Measurements from ENCODE around the gene LAMB4. TPM values are rescaled to one million over a fixed set of nuclear protein-coding genes. Genes with fewer than 3 reads are reported as not detected.
A peak's percentile ranks its signal among the peaks of the same experiment; 100 is the strongest.
"Not testable (repeated sequence)": the region's sequence is repeated elsewhere in the genome, so short reads cannot be mapped to it uniquely, and the experiment has no call there.

Gene LAMB4
- polyA plus RNA-seq, 1 donor, result 0.42 TPM

- not testable (repeated sequence) for H3K4me1 ChIP-seq (ENCODE audit: control insufficient read depth, insufficient read depth, low read length); H3K27me3 ChIP-seq (ENCODE audit: control insufficient read depth, insufficient read depth, low read length); H3K36me3 ChIP-seq (ENCODE audit: control insufficient read depth, insufficient read depth, low read length); DNase-seq; H3K4me3 ChIP-seq (ENCODE audit: low read length); H3K27ac ChIP-seq (ENCODE audit: low read length); H3K9me3 ChIP-seq (ENCODE audit: control insufficient read depth, low read depth, low read length)
- WGBS (ENCODE audit: insufficient coverage, low lambda C conversion rate), result 94% methylated on average over 2 of the region's 8 CpGs
Measured at GRCh38 chr7:108033309-108033708, 96.9 kb downstream of the LAMB4 start.

- Histone ChIP-seq H3K9me3 (ENCODE audit: control insufficient read depth, low read depth, low read length) (no peaks in the 10 kb centered on the region), H3K4me1 (ENCODE audit: control insufficient read depth, insufficient read depth, low read length) (no peaks in the 10 kb centered on the region), H3K27ac (ENCODE audit: low read length) (no peak overlapping the region), H3K27me3 (ENCODE audit: control insufficient read depth, insufficient read depth, low read length) (no peaks in the 10 kb centered on the region), H3K36me3 (ENCODE audit: control insufficient read depth, insufficient read depth, low read length) (no peaks in the 10 kb centered on the region), H3K4me3 (ENCODE audit: low read length) (no peak overlapping the region)
- no peak for DNase-seq
- WGBS (ENCODE audit: insufficient coverage, low lambda C conversion rate), result 100% methylated on average over 1 of the region's 3 CpGs
Measured at GRCh38 chr7:108030516-108030915, 99.6 kb downstream of the LAMB4 start.

- Histone ChIP-seq H3K4me3 (ENCODE audit: low read length) (no peak overlapping the region), H3K4me1 (ENCODE audit: control insufficient read depth, insufficient read depth, low read length) (no peaks in the 10 kb centered on the region), H3K9me3 (ENCODE audit: control insufficient read depth, low read depth, low read length) (no peaks in the 10 kb centered on the region), H3K36me3 (ENCODE audit: control insufficient read depth, insufficient read depth, low read length) (no peaks in the 10 kb centered on the region), H3K27me3 (ENCODE audit: control insufficient read depth, insufficient read depth, low read length) (no peaks in the 10 kb centered on the region), H3K27ac (ENCODE audit: low read length) (no peak overlapping the region)
- 85% methylated on average over 3 of the region's 3 CpGs for WGBS (ENCODE audit: insufficient coverage, low lambda C conversion rate)
- DNase-seq, result no peak
Measured at GRCh38 chr7:108029034-108029433, 101.1 kb downstream of the LAMB4 start.

DNA sequence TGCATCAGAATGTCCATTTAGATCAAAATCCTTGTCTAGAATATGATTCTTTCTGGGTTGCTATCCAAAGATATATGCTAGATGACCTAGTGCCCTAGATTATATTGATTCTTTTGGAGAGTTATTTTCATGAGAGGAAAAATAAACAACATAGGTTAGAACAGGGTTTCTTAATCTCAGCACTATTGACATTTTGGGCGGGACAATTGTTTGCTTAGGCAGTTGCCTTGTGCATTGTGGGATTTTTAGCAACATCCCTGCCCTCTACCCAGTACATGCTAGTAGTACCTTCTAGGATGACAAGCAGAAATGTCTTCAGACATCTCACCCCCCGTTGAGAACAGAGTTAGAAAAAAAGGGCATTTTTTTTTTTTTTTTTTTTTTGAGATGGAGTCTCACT is 102.0 kb downstream of the LAMB4 start:
- no peak overlapping the region for H3K4me3 ChIP-seq (ENCODE audit: low read length)
- DNase-seq, result no peak

GRCh38 chr7:108027239-108027638 is 102.9 kb downstream of the LAMB4 start:
- 85% methylated on average over 1 of the region's 1 CpG for WGBS (ENCODE audit: insufficient coverage, low lambda C conversion rate)
- H3K36me3 ChIP-seq (ENCODE audit: control insufficient read depth, insufficient read depth, low read length), result no peaks in the 10 kb centered on the region

More for the DNA sequence above, 102.0 kb downstream of the LAMB4 start:
- WGBS (ENCODE audit: insufficient coverage, low lambda C conversion rate), result no CpG with 5 or more reads among the region's 2 CpGs
- Histone ChIP-seq H3K27me3 (ENCODE audit: control insufficient read depth, insufficient read depth, low read length) (no peaks in the 10 kb centered on the region), H3K27ac (ENCODE audit: low read length) (no peak overlapping the region), H3K36me3 (ENCODE audit: control insufficient read depth, insufficient read depth, low read length) (no peaks in the 10 kb centered on the region), H3K4me1 (ENCODE audit: control insufficient read depth, insufficient read depth, low read length) (no peaks in the 10 kb centered on the region), H3K9me3 (ENCODE audit: control insufficient read depth, low read depth, low read length) (no peaks in the 10 kb centered on the region)

DNA sequence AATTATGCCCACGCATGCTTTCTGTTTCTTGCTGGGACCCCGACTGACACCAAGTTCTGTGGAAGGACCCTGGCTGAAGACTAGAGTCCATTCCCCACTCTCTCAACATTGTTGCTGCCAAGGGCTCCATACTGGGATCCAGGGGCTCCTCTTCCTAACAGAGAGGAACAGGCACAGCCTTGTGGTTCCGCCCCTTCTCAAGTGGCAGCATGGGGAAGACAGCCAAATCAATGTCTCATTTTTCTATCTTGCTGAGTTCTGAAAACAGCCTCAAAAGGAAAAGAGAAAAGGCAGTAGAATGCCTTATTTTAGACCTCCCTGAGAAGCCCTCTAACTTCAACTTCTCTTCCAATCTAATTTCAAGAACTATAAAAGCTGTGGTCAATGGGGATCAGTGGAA is 103.5 kb downstream of the LAMB4 start:
- no peak for DNase-seq
- no peak overlapping the region for H3K27ac ChIP-seq (ENCODE audit: low read length)
- no peaks in the 10 kb centered on the region for H3K4me1 ChIP-seq (ENCODE audit: control insufficient read depth, insufficient read depth, low read length)
- H3K27me3 ChIP-seq (ENCODE audit: control insufficient read depth, insufficient read depth, low read length), result no peaks in the 10 kb centered on the region
- no peaks in the 10 kb centered on the region for H3K9me3 ChIP-seq (ENCODE audit: control insufficient read depth, low read depth, low read length)
- no peaks in the 10 kb centered on the region for H3K36me3 ChIP-seq (ENCODE audit: control insufficient read depth, insufficient read depth, low read length)
- WGBS (ENCODE audit: insufficient coverage, low lambda C conversion rate), result no CpG with 5 or more reads among the region's 3 CpGs
- H3K4me3 ChIP-seq (ENCODE audit: low read length), result no peak overlapping the region

More at GRCh38 chr7:108027239-108027638, 102.9 kb downstream of the LAMB4 start:
- H3K27ac ChIP-seq (ENCODE audit: low read length), result no peak overlapping the region
- no peaks in the 10 kb centered on the region for H3K27me3 ChIP-seq (ENCODE audit: control insufficient read depth, insufficient read depth, low read length)
- no peak for DNase-seq
- no peak overlapping the region for H3K4me3 ChIP-seq (ENCODE audit: low read length)
- H3K4me1 ChIP-seq (ENCODE audit: control insufficient read depth, insufficient read depth, low read length), result no peaks in the 10 kb centered on the region
- no peaks in the 10 kb centered on the region for H3K9me3 ChIP-seq (ENCODE audit: control insufficient read depth, low read depth, low read length)

DNA sequence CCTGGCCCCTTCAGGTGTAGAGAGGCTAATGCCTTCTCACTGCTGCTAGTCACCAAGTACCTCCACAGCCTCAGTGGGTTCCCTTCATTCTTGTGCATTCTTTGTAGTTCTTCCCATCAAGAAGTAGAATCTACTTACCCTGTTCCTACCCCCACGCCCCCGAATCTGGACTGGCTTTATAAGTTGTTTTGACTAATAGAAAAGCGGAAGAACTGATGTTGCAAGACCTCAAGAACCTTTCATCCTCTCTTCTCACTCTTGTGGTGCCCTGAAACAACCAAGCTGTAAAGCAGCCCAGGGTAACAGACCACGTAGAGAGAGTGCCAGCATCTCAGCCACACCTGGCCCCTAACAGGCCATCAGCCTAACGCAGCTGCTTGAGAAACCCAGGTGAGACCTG is 104.0 kb downstream of the LAMB4 start:
- H3K4me1 ChIP-seq (ENCODE audit: control insufficient read depth, insufficient read depth, low read length), result no peaks in the 10 kb centered on the region
- H3K4me3 ChIP-seq (ENCODE audit: low read length), result no peak overlapping the region
- no peak overlapping the region for H3K27ac ChIP-seq (ENCODE audit: low read length)
- H3K9me3 ChIP-seq (ENCODE audit: control insufficient read depth, low read depth, low read length), result no peaks in the 10 kb centered on the region
- H3K36me3 ChIP-seq (ENCODE audit: control insufficient read depth, insufficient read depth, low read length), result no peaks in the 10 kb centered on the region
- WGBS (ENCODE audit: insufficient coverage, low lambda C conversion rate), result no CpG with 5 or more reads among the region's 5 CpGs
- H3K27me3 ChIP-seq (ENCODE audit: control insufficient read depth, insufficient read depth, low read length), result no peaks in the 10 kb centered on the region
- no peak for DNase-seq

- Histone ChIP-seq H3K4me1 (ENCODE audit: control insufficient read depth, insufficient read depth, low read length) (no peaks in the 10 kb centered on the region), H3K27ac (ENCODE audit: low read length) (no peak overlapping the region), H3K9me3 (ENCODE audit: control insufficient read depth, low read depth, low read length) (no peaks in the 10 kb centered on the region), H3K36me3 (ENCODE audit: control insufficient read depth, insufficient read depth, low read length) (no peaks in the 10 kb centered on the region), H3K27me3 (ENCODE audit: control insufficient read depth, insufficient read depth, low read length) (no peaks in the 10 kb centered on the region), H3K4me3 (ENCODE audit: low read length) (no peak overlapping the region)
- WGBS (ENCODE audit: insufficient coverage, low lambda C conversion rate), result no CpG with 5 or more reads among the region's 6 CpGs
- no peak for DNase-seq
Measured at GRCh38 chr7:108024538-108024937, 105.6 kb downstream of the LAMB4 start.

GRCh38 chr7:108020585-108020984 is 109.6 kb downstream of the LAMB4 start:
- H3K27me3 ChIP-seq (ENCODE audit: control insufficient read depth, insufficient read depth, low read length), result no peaks in the 10 kb centered on the region

DNA sequence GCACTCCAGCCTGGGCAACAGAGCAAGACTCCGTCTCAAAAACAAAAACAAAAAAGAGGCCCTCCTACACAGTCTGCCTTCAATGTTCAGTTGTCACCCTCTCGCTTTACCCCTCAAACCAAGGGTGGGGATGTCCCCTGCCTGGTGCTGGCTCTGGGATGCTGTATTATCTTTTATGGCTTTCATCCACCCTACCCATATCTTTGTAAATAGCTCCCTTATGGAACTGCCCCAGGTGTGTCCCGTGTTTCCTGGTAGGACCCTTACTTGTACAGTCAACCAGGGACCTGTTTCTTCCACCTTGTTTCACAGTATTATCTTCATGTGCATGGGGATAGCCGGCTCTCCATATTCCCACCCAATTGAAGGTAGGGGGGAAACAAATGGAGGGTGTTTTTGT is 111.5 kb downstream of the LAMB4 start:
- whole genome bisulfite sequencing (ENCODE audit: insufficient coverage, low lambda C conversion rate), result 100% methylated on average over 1 of the region's 4 CpGs
- Histone ChIP-seq H3K27me3 (ENCODE audit: control insufficient read depth, insufficient read depth, low read length) (no peaks in the 10 kb centered on the region), H3K4me1 (ENCODE audit: control insufficient read depth, insufficient read depth, low read length) (peaks cover 11% of the 10 kb centered on the region), H3K27ac (ENCODE audit: low read length) (no peak overlapping the region), H3K9me3 (ENCODE audit: control insufficient read depth, low read depth, low read length) (no peaks in the 10 kb centered on the region), H3K36me3 (ENCODE audit: control insufficient read depth, insufficient read depth, low read length) (no peaks in the 10 kb centered on the region), H3K4me3 (ENCODE audit: low read length) (no peak overlapping the region)
- no peak for DNase-seq

More at GRCh38 chr7:108020585-108020984, 109.6 kb downstream of the LAMB4 start:
- Histone ChIP-seq H3K4me1 (ENCODE audit: control insufficient read depth, insufficient read depth, low read length) (no peaks in the 10 kb centered on the region), H3K27ac (ENCODE audit: low read length) (no peak overlapping the region), H3K9me3 (ENCODE audit: control insufficient read depth, low read depth, low read length) (no peaks in the 10 kb centered on the region), H3K36me3 (ENCODE audit: control insufficient read depth, insufficient read depth, low read length) (no peaks in the 10 kb centered on the region), H3K4me3 (ENCODE audit: low read length) (no peak overlapping the region)
- WGBS (ENCODE audit: insufficient coverage, low lambda C conversion rate), result 43% methylated on average over 1 of the region's 2 CpGs
- DNase-seq, result peak in 1 of 2 donors; percentile 65

DNA sequence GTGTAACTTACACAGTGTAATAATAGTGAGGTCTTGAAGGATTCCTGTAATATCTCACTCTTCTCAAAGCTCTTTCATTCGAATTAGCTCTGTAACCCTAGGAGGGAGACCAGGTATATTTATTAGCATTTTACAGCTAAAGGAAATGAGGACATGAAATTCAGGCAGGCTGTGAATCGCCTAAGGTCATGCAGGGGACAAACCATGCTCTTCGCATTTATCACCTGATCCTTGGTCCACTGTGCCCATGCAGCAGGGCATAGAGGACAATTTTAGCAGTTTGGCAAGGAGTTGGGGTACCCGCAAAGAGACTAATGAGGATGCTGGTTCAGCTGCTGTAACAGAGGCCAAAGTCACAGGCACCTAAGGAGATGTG is 112.4 kb downstream of the LAMB4 start:
- H3K4me3 ChIP-seq (ENCODE audit: low read length), result no peak overlapping the region
- H3K27ac ChIP-seq (ENCODE audit: low read length), result no peak overlapping the region
- WGBS (ENCODE audit: insufficient coverage, low lambda C conversion rate), result no CpG with 5 or more reads among the region's 4 CpGs
- no peaks in the 10 kb centered on the region for H3K36me3 ChIP-seq (ENCODE audit: control insufficient read depth, insufficient read depth, low read length)
- peaks cover 20% of the 10 kb centered on the region for H3K4me1 ChIP-seq (ENCODE audit: control insufficient read depth, insufficient read depth, low read length)
- H3K9me3 ChIP-seq (ENCODE audit: control insufficient read depth, low read depth, low read length), result no peaks in the 10 kb centered on the region
- no peak for DNase-seq
- H3K27me3 ChIP-seq (ENCODE audit: control insufficient read depth, insufficient read depth, low read length), result no peaks in the 10 kb centered on the region
